ENCODE results near the gene PLXNA4.

Gene PLXNA4

DNA sequence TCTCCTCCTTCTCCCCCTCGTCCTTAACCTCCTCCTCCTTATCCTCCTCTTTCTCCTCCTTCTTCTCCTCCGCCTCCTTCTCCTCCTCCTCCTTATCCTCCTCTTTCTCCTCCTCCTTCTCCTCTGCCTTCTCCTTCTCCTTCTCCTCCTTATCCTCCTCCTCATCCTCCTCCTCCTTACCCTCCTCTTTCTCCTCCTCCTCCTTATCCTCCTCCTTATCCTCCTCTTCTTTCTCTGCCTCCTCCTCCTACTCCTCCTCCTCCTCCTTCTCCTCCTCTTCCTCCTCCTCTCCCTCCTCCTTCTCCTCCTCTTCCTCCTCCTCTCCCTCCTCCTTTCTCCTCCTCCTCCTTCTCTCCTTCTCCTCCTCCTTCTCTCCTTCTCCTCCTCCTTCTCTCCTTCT is 14.5 kb downstream of the PLXNA4 start:
- no peak overlapping the region for H3K4me3 ChIP-seq (ENCODE audit: low read depth, low read length)
- no peak for DNase-seq (ENCODE audit: low read depth)
- TF ChIP-seq, protein P1, sequence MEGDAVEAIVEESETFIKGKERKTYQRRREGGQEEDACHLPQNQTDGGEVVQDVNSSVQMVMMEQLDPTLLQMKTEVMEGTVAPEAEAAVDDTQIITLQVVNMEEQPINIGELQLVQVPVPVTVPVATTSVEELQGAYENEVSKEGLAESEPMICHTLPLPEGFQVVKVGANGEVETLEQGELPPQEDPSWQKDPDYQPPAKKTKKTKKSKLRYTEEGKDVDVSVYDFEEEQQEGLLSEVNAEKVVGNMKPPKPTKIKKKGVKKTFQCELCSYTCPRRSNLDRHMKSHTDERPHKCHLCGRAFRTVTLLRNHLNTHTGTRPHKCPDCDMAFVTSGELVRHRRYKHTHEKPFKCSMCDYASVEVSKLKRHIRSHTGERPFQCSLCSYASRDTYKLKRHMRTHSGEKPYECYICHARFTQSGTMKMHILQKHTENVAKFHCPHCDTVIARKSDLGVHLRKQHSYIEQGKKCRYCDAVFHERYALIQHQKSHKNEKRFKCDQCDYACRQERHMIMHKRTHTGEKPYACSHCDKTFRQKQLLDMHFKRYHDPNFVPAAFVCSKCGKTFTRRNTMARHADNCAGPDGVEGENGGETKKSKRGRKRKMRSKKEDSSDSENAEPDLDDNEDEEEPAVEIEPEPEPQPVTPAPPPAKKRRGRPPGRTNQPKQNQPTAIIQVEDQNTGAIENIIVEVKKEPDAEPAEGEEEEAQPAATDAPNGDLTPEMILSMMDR (IDR thresholded peaks at IDR 0.05; ENCODE audit: insufficient read depth, low read depth, low read length, missing control alignments): no peak

DNA sequence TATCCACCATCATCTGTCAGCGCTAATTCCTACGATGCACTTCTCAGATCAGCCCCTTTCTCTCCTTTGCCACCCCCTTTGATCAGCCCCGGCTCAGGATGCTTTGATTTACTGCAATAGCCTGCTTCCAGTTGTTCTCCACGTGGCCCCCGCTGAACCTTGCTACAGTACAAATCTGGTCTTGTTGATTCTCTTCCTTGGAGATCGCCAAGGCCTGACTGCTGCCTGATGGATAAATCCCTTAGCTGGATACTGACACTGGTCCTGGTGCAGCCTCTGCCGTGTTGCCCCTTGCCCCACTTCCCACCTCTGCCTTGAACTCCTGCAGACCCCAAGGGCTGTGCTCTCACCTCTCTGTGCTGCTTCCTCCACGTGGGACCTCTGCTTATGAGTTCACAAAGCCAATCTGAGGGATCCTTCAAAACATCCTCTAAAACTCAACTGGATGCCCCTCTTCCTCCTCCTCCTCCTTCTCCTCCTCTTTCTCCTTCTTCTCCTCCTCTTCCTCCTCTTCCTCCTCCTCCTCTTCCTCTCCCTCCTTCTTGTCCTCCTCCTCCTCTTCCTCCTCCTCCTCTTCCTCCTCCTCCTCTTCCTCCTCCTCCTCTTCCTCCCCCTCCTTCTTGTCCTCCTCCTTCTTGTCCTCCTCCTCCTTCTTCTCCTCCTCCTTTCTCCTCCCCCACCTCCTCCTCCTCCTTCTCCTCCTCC is 15.3 kb downstream of the PLXNA4 start:
- TF ChIP-seq, protein P1 (IDR thresholded peaks at IDR 0.05; ENCODE audit: insufficient read depth, low read depth, low read length, missing control alignments): no peak
- DNase-seq (ENCODE audit: low read depth): no peak
- no peak overlapping the region for H3K4me3 ChIP-seq (ENCODE audit: low read depth, low read length)

DNA sequence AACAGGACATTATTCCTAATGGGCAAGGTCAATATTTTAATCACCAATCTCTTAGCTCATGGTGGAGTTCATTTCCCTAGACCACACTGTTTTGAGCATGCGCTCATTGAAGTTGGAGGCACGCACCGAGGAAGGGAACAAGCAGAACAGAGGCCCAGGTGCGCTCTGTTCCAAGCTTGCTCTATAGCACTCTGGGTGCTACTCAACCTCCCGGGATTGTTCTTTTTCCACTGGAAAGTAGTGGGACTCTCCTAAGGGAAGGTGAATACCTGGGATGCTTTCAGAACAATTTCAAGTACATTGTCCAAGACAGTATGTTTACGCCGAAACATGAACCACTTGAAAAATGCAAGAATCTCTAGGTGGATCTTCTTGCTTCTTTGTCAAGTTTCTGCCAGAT is 16.2 kb downstream of the PLXNA4 start:
- DNase-seq (ENCODE audit: low read depth): no peak
- TF ChIP-seq, protein P1 (IDR thresholded peaks at IDR 0.05; ENCODE audit: insufficient read depth, low read depth, low read length, missing control alignments): no peak
- H3K4me3 ChIP-seq (ENCODE audit: low read depth, low read length): no peak overlapping the region

DNA sequence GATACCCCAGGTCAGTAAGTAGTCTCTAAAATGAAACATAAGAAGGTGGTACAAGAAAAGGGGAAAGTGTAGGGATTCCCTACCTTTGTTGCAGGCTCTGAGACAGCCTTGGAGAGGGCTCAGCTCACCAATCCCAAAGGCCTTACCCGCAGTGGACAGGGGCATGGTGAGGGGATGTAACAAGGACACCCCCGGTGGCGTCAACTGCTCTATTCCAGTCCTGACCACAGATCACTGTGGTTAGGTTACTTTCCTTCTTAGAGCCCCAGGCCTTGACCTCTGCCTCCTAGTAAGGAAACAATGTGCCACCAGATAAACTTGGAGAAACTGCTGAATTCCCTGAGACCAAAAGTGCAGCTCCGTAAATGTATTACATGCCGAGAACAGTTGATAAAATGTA is 17.5 kb downstream of the PLXNA4 start:
- TF ChIP-seq, protein P1 (IDR thresholded peaks at IDR 0.05; ENCODE audit: insufficient read depth, low read depth, low read length, missing control alignments): no peak
- no peak for DNase-seq (ENCODE audit: low read depth)

DNA sequence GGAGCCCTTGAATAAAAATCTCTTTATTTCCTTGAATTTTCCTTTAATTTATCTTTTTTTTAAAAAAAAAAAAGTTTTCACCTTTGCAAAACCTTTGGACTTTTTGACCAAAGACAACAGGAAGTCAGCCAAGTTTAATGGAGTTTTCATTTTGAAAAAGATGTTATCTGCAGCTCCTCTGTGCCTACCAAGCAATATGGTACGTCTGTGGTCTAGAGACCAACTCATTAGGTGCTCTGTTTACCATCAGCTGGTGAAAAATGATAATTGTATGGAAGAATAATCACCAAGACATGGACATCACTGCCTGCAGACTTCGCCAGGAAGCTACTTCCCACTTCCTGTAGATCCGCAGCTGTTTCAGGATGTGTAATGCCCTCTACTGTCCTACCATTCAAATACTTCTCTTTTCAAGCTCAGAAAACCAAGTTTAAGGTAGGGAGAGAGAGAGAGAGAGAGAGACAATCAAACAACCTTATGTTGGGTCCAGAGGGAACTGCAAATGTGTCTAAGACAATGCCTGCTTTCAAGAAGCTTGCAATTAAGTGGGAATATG is 18.7 kb downstream of the PLXNA4 start:
- TF ChIP-seq, protein P1 (IDR thresholded peaks at IDR 0.05; ENCODE audit: insufficient read depth, low read depth, low read length, missing control alignments): no peak
- H3K4me3 ChIP-seq (ENCODE audit: low read depth, low read length): no peak overlapping the region
- DNase-seq (ENCODE audit: low read depth): no peak

More for the DNA sequence above, 17.5 kb downstream of the PLXNA4 start:
- no peak overlapping the region for H3K4me3 ChIP-seq (ENCODE audit: low read depth, low read length)

DNA sequence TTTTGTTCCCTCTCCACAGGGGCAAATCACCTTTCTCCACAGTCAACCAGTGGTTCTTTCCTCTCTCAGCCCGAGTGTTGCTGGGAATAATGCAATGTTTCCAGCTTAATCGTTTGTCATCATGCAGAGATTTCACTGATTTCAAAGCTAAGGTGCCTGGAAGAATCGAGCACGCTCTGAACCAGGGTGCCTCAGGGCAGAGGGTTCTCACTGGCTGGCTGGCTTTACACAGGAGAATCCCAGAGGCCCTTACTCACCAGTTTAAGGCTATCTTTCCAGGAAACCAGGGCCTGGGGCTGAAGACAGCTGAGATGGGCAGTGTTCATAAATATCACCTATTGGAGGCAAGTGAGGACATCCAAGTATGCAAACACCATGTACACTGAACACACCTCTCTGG is 21.8 kb downstream of the PLXNA4 start:
- no peak for DNase-seq (ENCODE audit: low read depth)
- TF ChIP-seq, protein P1 (IDR thresholded peaks at IDR 0.05; ENCODE audit: insufficient read depth, low read depth, low read length, missing control alignments): no peak
- no peak overlapping the region for H3K4me3 ChIP-seq (ENCODE audit: low read depth, low read length)

DNA sequence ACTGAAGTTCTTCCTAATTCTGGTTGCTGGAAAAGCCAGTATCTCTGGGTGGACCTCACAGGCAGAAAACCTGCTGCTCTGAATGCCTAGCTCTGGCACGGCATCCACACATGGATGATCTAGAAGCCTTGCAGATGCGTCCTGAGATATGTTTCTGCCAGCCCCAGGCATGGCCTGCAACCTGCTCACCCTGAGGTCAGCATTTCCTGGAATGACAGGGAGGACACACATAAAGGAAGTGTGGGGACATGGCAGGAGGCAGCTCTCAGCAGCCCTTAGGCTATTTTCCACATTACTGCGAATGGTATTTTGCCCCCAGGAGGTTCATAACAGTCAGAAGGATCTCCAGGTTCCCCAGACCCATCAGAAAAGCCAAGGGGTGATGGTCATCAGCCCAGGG is 23.2 kb downstream of the PLXNA4 start:
- H3K4me3 ChIP-seq (ENCODE audit: low read depth, low read length): no peak overlapping the region
- TF ChIP-seq, protein P1 (IDR thresholded peaks at IDR 0.05; ENCODE audit: insufficient read depth, low read depth, low read length, missing control alignments): no peak
- no peak for DNase-seq (ENCODE audit: low read depth)

All from GM12865 (cell line).